ENCODE results near the gene C14orf93.
"Not testable (repeated sequence)": the region's sequence is repeated elsewhere in the genome, so short reads cannot be mapped to it uniquely, and the experiment has no call there.

Gene C14orf93

DNA sequence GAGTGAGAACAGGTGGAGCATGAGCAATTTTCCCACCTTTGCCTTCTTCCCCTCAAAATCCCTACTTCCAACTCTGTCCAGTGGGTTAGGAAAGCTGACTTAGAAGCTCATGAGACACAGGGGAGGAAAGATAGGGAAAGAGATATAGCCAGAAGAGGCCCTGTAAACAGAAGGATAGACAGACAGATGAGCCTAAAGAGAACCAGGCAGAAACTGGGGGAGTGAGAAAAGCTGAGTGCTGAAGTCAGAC lies 32.6 kb downstream of the C14orf93 start:
- DNase-seq = no peak

DNA sequence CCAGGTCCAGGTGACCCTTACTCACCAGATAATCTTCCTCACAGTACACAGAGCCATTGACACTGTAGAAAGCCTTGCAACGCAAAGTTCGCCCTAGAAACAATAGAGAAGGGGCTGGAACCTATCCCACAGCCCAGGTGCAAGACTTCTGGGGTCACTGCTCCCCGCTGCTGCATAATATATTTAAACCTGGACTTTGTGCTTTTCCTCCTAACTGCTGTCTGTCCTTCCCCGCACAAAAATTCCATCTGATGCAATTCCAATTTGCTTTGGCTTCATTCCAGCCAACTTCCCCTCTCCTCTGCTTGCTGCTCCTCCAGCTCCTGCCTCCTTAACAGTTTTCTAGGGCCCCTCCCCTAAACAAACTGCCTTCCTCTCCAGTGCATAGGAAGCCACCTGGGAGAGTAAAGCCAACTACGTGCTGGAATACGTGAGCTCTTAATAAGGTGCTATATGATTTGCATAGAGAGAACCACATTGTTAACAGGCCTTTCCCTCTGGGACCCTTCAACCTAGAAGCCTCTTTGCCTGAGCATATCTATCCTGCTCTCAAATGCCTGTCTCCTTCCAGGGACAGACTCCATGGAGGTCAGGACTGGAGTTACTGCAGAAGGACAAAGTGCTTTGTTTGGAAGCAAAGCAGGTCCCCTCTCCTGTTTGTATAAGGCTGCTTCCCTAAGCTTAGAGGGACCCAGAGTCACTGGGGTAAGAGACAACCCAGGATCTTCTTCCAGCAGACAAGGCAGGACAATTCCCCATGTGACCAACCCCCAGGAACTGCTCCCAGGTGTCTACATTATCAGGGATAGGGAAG lies 33.1 kb downstream of the C14orf93 start:
- no peak for DNase-seq

DNA sequence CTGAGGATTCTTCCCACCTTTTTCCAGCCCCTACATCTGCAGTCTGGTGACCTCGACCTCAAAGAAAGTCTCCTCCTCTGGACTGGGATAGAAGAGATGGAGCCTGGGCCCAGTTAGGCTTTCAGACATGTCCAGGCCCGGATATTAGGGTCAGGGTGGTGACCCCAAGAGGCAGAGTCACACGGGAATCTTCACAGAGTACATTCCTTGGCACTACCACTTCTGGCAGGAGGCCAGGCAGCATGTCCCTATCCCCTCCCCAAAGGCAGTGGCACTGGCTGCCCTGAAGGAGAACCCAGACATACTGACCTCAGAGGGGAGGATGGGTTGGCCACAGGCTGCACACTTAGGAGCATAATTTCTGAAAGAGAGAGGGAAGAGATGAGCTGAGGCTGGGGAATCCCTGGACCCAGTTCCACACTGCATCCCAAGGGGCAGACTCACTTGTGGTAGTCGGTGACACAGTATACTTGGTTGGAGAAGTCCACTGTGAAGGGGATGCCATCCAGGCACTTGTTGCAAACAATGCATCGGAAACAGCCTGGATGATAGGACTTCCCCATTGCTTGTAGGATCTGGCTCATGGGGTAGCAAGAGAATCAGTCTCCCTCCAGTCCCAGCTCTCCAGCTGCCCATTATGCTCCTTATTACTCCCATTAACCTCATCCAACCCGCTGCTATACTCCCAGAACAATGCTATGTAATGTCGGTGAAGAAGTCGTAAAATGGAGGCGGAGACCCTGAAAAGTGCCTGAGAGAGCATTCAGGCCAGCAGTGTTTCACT lies 35.2 kb downstream of the C14orf93 start:
- DNase-seq = no peak

DNA sequence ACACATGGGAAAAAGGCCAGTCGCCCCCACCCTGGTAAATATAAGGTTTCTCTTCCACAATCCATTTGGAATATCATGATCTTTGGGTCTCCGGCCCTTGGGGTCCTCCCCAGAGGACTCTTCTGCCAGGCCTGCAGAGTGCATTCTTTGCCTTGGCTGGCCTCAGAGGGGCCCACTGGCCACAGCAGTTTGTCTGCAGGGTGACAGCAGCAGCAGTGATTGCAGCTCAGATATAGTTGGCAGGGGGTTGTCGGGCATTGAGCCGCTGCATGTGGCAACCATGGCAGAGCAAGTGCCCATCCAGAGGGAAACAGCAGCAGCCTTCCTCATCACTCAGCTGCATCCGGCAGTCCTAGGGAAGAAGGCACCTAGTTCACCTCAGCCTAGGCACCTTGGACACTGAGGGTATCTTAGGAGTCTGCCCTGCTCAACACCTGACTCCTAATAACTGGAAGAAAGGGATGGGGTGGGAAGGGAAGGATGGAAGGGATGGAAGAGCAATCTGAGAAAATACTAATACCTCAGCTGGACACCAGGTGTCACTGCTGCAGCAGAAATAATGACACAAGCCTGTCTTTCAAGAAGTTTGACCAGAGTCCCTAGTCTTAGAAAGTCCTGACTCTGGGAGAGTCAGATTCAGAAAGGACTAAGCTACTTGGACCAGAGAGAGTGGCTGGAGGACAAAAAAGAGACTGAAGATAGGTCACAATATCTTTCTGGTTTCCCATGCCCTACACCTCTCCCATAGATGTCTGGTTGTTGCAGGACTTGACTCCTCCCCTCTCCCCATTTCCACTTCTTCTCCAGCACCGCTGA lies 36.5 kb downstream of the C14orf93 start:
- DNase-seq = peak in 11 of 56 donors; percentile 1 to 46 (median 11)

DNA sequence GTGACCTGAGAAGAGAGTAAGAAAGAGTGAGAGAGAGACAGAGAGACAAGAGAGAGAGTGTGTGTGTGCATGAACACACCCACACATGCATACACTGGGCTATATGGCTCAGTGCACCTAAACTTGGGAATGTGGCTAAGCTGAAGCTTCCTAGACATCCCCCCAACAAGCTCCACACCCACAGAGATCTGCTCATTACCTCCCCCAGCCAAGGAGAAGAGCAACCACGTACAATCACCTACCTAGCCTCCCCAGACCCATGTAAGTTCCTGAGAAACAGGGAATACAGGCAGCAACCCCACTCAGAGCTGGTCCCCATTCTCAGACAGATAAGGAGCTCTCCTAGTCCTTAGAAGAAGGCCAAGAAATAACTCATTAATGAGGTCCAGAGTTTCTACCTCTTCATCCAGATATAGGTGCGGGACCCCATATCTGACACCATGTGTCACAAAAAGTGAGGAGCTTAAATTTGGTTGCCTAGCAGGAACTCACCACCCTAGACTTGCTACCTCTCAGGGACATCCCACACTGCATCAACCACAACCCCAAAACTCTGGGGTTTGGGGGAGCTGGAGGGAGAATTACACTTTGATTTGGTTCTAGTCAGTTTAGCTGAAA lies 37.5 kb downstream of the C14orf93 start:
- no peak for DNase-seq

DNA sequence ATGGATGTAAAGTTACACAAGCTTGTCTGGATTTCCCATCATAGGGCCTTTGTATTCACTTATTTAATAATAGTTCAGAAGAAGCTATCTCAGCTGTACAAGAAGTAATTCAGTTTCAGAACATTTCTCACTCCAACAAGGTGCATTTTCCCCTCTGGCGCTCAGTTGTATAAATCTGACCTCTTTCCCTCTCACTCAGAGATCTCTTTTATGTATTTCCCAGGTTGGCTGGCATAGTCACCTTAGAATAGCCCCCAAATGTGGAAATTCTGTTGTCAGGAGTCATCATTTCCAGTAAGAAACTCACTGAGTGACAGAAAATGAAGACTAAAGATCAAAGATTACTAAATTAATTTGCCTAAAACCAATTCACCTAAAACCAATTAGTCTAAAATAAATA lies 38.8 kb downstream of the C14orf93 start:
- DNase-seq = no peak

DNA sequence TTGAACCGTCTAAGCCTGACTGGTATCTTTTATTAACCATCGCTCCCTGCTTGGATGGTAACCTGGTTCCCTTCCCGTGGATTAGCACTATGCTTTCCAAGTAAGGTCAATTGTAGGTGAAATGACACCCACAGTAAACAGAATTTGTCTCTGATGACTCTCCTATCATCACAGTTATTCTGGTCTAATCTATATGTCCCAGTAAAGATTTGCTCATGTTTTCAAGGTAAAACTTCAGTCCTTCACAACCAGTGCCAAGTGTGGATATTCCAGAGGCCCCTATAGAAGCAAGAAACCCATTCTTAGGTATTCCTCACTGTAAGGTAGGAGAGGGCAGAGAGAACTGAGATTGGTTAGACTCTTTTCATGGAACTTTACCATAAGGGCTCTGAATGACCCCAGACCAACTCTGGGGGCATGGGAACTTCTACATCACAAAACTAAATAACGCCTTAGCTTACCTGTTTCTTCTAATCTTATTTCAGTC lies 43.1 kb downstream of the C14orf93 start:
- no peak for DNase-seq

DNA sequence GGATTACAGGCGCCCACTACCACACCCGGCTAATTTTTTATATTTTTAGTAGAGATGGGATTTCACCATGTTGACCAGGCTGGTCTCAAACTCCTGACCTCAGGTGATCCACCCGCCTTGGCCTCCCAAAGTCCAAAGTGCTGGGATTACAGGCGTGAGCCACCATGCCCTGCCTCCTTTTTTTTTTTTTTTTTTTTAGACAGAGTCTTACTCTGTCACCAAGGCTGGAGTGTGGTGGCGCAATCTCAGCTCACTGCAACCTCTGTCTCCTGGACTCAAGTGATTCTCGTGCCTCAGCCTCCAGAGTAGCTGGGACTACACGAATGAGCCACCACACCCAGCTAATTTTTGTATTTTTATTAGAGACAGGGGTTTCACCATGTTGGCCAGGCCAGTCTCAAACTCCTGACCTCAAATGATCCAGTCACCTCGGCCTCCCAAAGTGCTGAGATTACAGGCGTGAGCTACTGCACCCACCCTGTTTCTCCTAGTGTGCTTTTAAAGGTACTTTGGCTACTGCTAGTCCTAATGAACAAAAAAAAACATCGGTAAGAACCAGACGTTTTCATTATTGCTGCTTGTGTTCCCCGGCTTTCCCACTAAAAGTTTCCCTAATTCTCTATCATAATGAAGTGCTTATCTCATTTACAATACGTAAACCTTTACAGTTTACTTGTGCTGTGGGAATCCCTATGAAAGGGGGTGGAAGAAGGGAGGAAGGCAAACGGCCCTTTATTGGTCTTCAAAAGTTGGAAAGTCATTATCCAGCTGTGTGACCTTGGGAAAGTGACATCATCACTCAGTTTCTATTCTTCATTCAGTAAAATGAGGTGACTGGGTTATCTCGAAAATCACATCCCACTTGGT lies 43.8 kb downstream of the C14orf93 start:
- not testable (repeated sequence) for DNase-seq

DNA sequence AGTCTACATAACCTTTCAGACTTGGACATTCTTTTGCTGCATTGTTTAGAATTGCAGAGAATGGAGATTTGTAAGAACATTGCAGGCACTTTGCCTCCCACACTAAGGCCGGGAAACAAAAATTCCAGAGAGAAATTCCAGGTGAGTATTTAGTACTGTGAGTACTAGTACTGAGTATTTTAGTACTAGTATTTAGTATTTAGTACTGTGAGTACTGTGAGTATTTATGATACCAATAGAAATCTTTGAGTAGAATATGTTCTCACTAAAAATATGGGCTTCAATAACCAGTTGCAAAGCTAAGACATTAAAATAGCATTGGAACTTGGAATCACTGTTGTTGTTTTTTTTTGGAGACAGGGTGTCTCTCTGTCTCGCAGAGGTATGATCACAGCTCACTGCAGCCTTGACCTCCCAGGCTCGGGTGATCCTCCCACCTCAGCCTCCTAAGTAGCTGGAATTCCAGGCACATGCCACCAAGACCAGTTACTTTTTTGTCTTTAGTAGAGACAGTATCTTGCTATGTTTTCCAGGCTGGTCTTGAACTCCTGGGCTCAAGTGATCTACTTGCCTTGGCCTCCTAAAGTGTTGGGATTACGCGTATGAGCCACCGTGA lies 47.8 kb downstream of the C14orf93 start:
- no peak for DNase-seq

DNA sequence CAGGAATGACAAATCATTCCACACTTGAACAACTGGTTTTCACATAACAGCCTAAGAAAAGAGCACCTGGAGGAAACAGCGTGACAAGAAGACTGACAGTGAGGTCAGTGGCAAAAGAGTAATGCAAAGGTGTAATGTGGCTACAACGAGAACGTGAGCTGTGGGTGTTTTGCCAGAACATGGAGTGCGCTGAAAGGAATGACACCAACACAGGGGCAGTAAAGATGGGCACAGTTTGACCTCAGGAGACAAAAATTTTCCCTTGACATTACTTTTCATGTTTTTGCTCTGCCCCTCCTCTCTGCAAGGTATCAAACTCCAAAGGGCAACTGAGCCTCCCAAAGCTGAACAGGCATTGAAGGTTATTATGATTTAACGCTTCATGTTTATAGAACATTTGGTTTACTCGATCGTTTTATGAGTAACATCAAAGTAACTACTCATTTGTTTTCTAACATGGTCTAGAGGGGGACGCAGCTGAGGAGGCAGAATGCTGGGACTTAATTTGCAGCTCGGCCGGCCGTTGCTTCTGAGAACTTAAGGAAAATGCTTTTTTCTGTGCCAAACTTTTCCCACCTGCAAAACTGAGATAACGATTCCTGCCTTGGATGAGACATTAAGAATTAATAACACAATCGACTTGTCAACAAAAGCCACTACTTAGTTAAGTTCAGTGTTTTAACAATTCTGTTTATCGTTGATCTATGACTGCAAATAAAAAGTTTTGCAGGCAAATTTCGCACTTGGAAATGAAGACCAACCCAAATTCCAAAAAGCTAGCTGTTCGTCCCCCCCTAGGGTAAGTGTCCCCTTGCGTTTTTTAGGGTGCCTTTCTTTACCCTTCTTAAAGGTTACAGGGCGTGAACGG lies 54.0 kb downstream of the C14orf93 start:
- DNase-seq = no peak

DNA sequence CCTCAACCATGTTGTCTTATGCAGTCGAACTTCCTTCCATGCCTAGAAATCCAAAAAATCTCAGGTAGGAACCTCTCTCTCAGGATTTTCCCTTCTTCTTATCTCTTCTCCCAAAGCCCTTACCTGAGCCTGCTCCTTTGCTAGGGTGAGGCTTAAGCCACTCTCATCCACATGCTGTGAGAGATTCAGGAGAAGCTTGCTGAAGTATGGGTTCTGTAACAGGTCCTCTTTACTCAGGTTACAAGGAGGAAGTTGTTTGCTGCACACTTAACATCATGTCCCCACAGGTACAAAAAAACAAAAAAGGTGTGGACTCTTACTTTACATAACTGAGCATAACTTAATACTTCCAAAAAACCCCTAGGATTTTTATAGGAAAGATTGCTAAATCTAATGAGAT lies 57.5 kb downstream of the C14orf93 start:
- no peak for DNase-seq

DNA sequence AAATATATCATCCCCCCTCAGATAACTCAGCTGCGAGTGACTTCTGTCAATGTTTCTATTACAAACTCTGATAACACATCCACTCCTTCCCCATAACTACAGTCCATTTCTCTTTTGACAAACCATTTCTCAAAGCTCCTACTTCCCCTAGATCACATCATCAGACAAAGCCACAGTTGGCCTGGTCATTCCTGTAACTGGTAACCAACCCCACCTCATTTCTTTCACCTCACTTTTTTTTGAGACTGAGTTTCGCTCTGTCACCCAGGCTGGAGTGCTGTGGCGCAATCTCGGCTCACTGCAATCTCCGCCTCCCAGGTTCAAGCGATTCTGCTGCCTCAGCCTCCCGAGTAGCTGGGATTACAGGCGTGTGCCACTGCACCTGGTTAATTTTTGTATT lies 58.1 kb downstream of the C14orf93 start:
- DNase-seq = not testable (repeated sequence)

DNA sequence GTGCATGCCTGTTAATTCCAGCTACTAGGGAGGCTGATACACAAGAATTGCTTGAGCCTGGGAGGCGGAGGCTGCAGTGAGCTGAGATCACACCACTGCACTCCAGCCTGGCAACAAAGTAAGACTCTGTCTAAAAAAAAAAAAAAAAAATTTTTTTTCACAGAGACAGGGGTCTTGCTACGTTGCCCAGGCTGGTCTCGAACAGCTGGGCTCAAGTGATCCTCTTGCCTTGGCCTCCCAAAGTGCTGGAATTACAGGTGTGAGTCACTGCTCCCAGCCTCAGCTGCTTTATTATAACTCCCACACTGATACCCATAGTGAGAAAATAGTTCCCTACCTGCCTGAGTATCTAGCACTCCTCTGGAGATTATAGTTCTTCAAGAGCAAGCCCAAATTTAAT lies 64.3 kb downstream of the C14orf93 start:
- DNase-seq = no peak

DNA sequence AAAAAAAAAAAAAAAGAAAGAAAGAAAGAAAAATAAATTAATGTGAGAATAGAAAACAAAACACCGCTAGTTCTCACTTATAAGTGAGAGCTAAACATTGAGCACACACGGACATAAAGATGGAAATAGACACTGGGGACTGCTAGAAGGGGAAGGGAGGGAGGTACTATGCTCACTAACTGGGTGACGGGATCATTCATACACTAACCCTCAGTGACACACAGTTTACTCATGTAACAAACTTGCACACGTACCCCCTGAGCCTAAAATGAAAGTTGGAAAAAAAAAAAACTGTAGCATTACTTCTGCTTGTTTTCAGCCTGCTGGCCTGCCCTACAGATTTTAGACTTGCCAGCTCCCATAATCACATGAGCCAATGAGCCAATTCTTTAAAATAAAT lies 70.3 kb downstream of the C14orf93 start:
- DNase-seq = no peak

Data from nucleus accumbens (tissue), 56 donors.